Measurements from ENCODE around the gene CDK16.

CDK16 gene

DNA sequence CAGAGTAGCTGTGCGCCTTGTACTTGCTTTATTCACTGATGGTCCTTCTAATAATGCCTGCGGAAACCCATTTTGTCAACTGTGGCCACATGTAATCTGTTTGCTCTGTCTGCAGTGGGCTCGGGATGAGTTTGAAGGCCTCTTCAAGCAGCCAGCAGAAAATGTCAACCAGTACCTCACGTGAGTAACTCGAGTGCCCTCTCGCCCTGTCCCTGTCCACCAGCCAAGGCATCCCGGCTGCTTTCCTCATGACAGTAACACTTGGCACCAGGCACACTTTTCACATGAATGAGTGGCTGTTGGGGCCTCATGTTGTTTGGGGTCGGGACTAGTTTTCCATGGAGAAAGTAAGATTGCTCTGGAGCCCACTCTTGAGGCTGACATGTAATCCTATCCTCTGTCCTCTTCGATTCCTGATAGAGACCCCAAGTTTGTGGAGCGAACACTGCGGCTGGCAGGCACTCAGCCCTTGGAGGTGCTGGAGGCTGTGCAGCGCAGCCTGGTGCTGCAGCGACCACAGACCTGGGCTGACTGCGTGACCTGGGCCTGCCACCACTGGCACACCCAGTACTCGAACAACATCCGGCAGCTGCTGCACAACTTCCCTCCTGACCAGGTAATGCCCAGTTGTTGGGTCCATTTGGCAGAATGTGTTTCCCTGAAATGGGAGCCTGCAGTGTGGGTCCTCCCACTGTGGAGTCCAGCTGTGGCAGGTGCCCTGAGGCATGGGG, 8.8 kb upstream of the CDK16 start:
- no peak for DNase-seq

GRCh38 chrX:47210661-47211425, 7.6 kb upstream of the CDK16 start:
- DNase-seq: no peak

DNA sequence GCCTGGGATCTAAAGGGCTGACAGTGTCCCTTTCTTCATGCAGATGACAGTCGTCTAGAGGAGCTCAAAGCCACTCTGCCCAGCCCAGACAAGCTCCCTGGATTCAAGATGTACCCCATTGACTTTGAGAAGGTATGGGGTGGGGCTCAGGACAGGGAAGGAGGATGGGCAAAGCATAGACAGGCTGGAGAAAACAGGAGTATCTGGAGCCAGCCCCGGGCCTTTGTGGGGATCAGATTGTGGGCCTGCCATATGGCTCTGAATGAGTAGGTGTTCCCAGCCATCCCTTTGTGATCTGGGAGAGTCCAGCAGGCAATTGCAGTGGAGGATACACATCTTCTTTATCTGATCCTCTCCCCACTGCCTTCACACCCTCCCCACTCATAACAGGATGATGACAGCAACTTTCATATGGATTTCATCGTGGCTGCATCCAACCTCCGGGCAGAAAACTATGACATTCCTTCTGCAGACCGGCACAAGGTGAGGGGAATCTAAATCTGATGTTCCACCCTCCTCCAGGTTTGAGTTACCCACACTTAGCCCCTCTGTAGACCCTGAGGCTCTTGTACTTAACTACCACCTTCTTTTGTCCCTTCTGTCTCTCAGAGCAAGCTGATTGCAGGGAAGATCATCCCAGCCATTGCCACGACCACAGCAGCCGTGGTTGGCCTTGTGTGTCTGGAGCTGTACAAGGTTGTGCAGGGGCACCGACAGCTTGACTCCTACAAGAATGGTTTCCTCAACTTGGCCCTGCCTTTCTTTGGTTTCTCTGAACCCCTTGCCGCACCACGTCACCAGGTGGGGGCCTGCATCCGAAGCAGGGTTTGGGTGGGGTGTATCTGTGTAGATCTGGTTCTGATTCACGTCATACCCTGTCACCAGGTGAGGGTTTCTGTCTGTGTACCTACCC, 5.8 kb upstream of the CDK16 start:
- no peak for DNase-seq

- no peak for DNase-seq
These were observed 3.9 kb upstream of the CDK16 start for GRCh38 chrX:47214435-47215077.

GRCh38 chrX:47215291-47215900, 3.1 kb upstream of the CDK16 start:
- DNase-seq: no peak

DNA sequence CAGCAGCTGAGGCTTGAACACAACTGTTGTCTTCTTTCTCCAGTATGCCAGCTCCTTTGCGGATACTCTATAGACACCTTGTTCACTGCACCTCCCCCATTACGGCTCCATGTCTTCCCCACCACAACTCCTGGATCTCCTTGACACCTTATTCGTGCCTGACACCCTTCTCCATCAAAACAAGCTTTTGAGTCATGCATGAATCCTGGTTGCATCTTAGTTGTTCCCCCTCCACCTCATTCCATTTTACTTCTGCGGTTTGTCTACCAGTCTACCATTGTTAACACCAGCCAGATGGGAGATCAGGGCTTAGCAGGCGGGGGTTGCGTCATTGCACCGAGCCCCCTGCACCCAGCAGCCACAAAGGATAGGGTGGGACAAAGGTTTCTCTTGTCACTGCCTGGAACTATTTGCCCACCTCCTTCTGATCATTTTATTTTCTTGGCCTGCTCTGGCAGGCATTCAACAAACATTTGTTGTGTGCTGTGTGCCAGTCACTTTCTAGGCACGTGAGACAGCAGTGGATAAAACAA, 2.0 kb upstream of the CDK16 start:
- no peak for DNase-seq

- no peak for DNase-seq
These were observed 1.2 kb upstream of the CDK16 start for GRCh38 chrX:47217121-47217851.

GRCh38 chrX:47217852-47218279, 615 bp upstream of the CDK16 start:
- peak; percentile 99 for DNase-seq

GRCh38 chrX:47218920-47219815, 687 bp downstream of the CDK16 start:
- peak; percentile 60 to 68 for DNase-seq

DNA sequence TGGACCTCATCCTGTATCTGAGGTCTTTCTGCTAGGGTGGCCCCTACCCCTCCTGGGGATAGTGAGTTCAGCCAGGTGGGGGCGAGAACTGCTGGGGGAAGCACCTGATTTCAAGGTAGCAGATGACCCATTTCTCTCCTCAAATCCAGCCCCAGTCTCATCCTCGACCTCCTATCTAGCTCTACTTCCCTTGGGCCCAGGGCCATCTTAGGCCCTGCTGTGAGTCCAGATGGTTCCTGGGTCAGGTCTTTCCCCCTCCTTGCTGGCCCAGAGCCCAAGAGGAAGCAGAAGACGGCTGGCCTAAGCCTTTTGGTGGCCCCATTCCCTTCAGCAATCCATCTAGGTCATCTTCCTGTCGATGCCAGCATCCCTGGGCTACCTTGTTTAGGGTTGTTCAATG, 3.3 kb downstream of the CDK16 start:
- DNase-seq: no peak

DNA sequence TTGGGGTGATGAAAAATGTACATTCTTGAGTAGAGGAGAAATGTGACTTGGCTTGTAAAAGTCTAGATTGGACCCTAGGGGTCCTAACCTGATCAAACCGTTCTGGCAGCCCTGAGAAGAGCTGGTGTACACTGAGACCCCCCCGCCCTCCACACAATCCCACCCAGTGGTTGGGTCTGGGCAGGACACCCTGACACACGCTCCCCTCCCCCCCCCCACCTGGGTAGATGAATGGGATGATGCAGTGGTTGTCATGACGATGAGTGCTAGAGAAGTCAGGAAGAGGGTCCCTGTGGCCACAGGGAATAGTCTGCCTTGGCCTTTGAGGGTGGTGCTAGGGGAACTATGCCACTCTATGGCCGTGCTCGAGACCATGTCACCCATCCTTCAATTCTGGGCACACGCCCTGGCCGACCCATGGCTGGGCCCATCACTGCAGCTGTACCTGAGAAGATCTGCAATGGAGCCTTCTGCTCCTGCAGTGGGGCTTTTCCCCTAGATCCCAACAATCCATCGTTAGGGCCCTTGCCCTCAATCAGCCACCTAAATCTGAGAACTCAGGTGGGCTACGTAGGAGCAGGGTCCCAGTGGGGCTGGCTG, 4.4 kb downstream of the CDK16 start:
- DNase-seq: no peak

- DNase-seq: no peak
These were observed 5.2 kb downstream of the CDK16 start for GRCh38 chrX:47223476-47224250.

GRCh38 chrX:47224266-47224895, 5.9 kb downstream of the CDK16 start:
- no peak for DNase-seq

- DNase-seq: no peak
These were observed 6.4 kb downstream of the CDK16 start for GRCh38 chrX:47224896-47225290.

GRCh38 chrX:47226071-47226470, 7.6 kb downstream of the CDK16 start:
- DNase-seq: no peak

DNA sequence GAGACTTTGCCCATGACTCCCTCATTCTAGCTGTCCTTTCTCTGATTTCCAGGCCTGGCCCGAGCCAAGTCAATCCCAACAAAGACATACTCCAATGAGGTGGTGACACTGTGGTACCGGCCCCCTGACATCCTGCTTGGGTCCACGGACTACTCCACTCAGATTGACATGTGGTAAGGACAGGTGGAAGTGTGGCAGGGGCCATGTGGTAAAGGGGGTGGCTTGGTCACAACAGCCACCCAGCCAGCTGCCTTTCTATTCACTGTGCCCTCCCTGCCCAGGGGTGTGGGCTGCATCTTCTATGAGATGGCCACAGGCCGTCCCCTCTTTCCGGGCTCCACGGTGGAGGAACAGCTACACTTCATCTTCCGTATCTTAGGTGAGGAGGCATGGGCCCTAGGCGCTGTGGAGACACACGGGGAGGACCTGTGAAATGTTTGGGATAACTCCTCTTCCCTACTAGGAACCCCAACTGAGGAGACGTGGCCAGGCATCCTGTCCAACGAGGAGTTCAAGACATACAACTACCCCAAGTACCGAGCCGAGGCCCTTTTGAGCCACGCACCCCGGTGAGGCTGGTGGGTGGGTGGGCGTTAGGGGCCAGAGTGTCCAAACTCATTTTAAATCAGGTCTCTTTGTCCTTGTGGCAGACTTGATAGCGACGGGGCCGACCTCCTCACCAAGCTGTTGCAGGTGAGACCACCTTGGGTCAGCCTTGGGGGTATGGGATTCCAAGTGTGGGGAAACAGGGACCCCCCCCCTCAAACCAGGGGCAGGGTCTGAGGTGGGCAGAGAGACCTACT, 8.3 kb downstream of the CDK16 start:
- DNase-seq: no peak

DNA sequence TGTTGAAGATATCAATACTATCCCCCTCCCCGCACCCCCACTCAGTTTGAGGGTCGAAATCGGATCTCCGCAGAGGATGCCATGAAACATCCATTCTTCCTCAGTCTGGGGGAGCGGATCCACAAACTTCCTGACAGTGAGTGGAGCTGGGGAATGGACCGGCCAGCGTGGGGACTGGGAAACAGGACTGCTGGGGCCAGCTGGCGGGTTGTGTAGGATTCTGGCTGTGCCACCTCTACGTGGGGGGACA, 8.8 kb downstream of the CDK16 start:
- no peak for DNase-seq

All from activated T-cell treated with anti-CD3 and anti-CD28 coated beads, Interleukin-2, amount 50 U/mL, for 48 hours (primary cell).